GM18870 (cell line): ENCODE measurements around the gene KATNAL2.
"Not testable (repeated sequence)": the region's sequence is repeated elsewhere in the genome, so short reads cannot be mapped to it uniquely, and the experiment has no call there.

Experiments used
- ATAC-seq: cut with Tn5 transposase; IDR thresholded peaks from one replicate; pipeline ENCODE4 v1.9.1; 2021; ENCODE audit warnings: moderate library complexity; ENCODE audit not compliant: unreplicated experiment

The KATNAL2 gene

GRCh38 chr18:46939337-46939963 lies 22.0 kb downstream of the KATNAL2 start:
- ATAC-seq, result no peak

- ATAC-seq, result no peak
Observed at GRCh38 chr18:46939998-46940571, 22.7 kb downstream of the KATNAL2 start.

GRCh38 chr18:46942646-46943045 lies 25.2 kb downstream of the KATNAL2 start:
- no peak for ATAC-seq

DNA sequence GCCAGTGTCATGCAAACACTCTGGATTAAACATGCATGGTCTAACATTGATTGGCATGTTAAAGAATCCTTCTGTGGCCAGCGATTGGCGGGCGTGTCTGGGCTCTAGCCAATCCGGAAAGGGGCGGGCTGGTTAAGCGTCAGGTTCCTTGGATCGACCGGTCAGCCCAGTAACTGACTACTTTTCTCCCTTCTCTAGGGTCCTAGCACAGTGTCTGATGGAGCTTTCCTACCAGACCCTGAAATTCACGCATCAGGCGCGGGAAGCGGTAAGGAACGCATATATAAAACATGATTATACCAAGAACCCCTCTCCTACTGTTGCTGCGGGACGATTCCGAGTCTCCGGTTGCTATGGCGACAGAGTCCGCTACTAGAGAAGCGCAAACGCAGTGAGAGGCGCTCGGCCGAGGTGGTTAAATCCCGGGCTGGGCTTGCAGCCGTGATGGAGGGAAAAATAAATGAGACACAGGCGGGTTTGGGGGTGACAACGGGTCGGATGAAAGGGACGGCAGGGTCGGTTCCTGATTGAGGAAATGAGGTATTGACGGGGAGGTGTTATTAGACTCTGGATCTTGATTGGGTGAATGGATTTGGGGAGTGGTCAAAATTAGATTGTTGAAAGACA lies 29.4 kb downstream of the KATNAL2 start:
- peak; percentile 91 for ATAC-seq

DNA sequence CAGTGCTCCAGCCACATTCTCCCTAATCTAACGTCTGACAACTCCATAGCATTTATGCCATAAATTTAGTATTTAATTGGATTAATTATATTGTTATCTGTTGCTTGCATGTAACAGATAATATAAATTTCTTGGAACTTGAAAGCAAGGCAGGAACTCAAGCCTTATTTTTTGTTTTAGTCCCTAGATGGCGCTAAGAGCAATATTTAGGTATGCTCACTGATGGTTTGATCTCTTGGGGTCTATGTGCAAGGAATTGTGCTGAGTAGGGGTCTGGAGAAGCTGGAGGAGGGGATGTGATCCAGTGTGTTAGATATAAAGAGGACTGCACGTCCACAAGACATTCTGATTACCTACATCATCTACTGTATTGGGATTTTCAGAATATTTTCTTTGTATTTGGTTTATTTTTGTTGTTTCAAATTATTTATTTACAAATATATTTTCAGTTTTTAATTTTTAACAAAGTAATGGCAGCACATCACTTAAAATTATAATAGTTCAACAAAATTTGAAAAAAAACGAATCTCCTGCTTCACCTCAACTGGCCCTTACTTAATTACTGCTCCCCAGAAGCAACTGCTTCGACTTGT lies 32.8 kb downstream of the KATNAL2 start:
- ATAC-seq, result no peak

- ATAC-seq, result no peak
Observed at GRCh38 chr18:46953195-46953594, 35.8 kb downstream of the KATNAL2 start.

DNA sequence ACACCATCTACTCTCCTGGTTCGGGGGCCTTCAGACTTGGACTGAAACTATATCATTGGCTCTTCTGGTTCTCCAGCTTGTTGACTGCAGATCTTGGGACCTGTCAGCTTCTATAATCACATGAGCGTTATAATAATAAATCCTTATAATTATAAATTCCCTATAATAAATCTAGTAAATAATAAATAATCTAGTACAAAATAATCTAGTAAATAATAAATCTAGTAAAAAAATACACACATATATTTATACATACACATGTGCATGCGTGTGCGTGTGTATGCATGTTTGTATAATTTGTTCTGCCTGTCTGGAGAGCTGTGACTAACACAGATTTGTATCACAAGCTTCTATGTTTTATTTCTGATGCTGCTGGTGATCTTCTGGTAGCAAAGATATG lies 40.8 kb downstream of the KATNAL2 start:
- no peak for ATAC-seq

GRCh38 chr18:46963656-46964578 lies 46.5 kb downstream of the KATNAL2 start:
- not testable (repeated sequence) for ATAC-seq

GRCh38 chr18:46964579-46965293 lies 47.3 kb downstream of the KATNAL2 start:
- not testable (repeated sequence) for ATAC-seq

- ATAC-seq, result not testable (repeated sequence)
Observed at GRCh38 chr18:46966266-46966665, 48.9 kb downstream of the KATNAL2 start.

GRCh38 chr18:46969551-46969950 lies 52.1 kb downstream of the KATNAL2 start:
- not testable (repeated sequence) for ATAC-seq

GRCh38 chr18:47019870-47020269 lies 102.5 kb downstream of the KATNAL2 start:
- ATAC-seq, result not testable (repeated sequence)

GRCh38 chr18:47020757-47021156 lies 103.4 kb downstream of the KATNAL2 start:
- not testable (repeated sequence) for ATAC-seq

DNA sequence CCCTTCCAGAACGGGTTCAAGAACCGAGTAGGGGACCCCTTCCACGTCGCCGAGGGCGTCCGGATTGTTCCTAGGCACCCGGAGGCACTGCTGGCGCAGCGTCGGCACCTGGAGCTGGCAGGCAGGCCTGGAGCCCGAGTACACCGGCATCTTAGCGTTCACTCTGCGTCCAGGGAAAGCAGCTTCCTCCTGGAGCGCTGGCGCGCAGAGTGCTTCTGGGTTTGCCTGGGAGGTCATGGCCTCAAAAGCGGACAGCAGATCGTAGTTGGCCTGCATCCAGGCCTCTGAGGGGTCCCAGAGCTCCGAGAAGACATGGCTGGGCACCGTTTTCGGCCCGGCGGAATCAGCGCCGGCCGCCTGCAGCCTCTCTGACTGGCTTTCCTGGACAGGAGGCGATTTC lies 105.4 kb downstream of the KATNAL2 start:
- ATAC-seq, result not testable (repeated sequence)

- ATAC-seq, result not testable (repeated sequence)
Observed at GRCh38 chr18:47023769-47024465, 106.5 kb downstream of the KATNAL2 start.

DNA sequence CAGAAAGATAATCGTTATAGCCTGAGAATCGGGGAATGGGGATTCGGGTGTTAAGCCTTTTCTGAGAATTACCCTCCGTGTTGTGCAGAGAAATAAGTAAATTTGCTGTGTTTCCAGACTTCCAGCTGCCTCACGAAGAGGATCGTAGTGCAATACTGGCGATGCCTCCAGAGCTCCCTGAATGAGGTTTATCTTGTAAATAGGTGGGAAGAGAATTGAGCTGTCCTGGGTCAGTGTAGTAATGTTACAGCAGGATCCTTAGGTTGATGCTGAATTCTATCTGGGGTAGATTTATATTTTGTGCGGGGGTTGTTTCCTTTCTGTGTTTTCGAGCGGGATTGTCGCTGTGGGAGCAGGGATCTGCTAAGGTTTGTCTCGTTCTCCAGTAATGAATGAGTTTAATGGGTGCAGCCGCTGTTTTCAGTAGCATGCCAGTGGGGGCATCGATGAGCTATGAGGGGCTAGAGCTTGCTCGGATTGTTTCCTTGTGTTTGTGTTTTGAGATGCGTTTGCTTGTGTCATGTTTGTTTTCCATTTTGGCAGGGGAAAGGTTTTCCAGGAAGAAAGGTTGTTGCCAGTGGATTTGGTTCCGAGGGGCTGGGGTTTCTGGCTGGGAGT lies 108.3 kb downstream of the KATNAL2 start:
- ATAC-seq, result not testable (repeated sequence)

- not testable (repeated sequence) for ATAC-seq
Observed at GRCh38 chr18:47028738-47029137, 111.3 kb downstream of the KATNAL2 start.

DNA sequence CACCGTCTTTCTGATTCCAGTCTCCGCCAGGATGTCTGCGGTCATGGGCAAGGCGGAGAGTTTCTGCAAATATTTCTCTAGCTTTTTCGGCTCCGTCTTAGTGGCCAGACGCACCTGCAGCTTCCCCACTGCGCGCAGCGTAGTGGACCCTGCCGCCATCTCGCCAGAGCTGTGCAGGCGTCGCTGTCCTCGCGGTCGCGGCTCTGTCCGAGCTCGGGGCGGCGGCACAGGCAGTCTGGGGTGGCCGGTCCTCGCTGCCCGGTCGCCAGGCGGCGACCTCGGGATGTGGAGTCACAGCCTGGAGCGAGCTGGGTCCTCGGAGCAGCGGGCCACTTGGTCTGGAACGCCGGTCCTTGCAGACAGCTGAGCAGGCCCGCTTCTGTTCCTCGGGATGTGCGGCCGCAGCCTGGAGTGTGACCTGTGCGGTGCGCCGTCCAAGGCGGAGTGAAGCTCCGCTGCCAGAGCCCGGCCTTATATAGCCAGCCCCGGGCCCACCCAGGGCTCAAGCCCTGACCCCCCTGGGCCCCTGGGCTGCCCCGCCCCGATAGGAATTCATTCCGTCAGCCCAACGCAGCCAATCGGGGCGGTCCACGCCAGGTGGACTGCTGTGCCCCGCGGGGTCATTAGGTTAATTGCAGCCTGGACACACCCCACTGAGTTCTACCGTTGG lies 112.4 kb downstream of the KATNAL2 start:
- ATAC-seq, result not testable (repeated sequence)

- ATAC-seq, result not testable (repeated sequence)
Observed at GRCh38 chr18:47030887-47031286, 113.5 kb downstream of the KATNAL2 start.
